ENCODE measurements around the gene C6orf52. TPM values are rescaled to one million over a fixed set of nuclear protein-coding genes. Genes with fewer than 3 reads are reported as not detected.

C6orf52 gene
- total and polyA plus RNA-seq, 9 of the 15 experiments (the other 6 are each of a cell fraction or from before 2014, with no cell fraction given): 6.7 to 37.0 (median 11.1) TPM

- no peak for TF ChIP-seq HES1 (IDR thresholded peaks at IDR 0.05; ENCODE audit: low read depth)
- peak; percentile 79 for TF ChIP-seq NFIC (IDR thresholded peaks at IDR 0.05)
Observed at GRCh38 chr6:10696655-10697054, 2.2 kb upstream of the C6orf52 start (continued).

GRCh38 chr6:10695086-10695657 is 756 bp upstream of the C6orf52 start:
- POLR2A ChIA-PET: interaction anchor here (0.5 to 1.8 kb wide), 19 partner anchors 8 to 1733 kb away, joined by 3 to 12 read pairs (median 3); no protein-coding TSS in a partner anchor
- Histone ChIP-seq H3K79me2 (ENCODE audit: control insufficient read depth, insufficient read depth, low read length) (peaks cover 68% of the 10 kb centered on the region), H3K27ac (ENCODE audit: extremely low read depth, low read depth, low read length) (peak overlapping the region; percentile 84), H3K4me1 (replicated peaks in 1 of 2; ENCODE audit: control insufficient read depth in 2 of 2, insufficient read depth in 2 of 2, low read length in 2 of 2) (peaks cover 5 to 13% of the 10 kb centered on the region in 2 experiments; a peak in 4 of 5 replicates), H3K4me3 (peak overlapping the region; percentile 55), H3K9me1 (ENCODE audit: control insufficient read depth, insufficient read depth, low read length) (no peaks in the 10 kb centered on the region), H4K20me1 (replicated peaks; ENCODE audit: control insufficient read depth, insufficient read depth, low read length) (no peaks in the 10 kb centered on the region), H3K36me3 (ENCODE audit: control insufficient read depth, insufficient read depth, low read length) (peaks cover 43% of the 10 kb centered on the region), H3K9me3 (replicated peaks; ENCODE audit: control insufficient read depth, insufficient read depth, low read depth, low read length) (peaks cover 3% of the 10 kb centered on the region; the same call in 1 of the 2 replicates), H3K9ac (ENCODE audit: insufficient read depth in 1 of 2, low read depth in 2 of 2, low read length in 2 of 2) (peak overlapping the region; percentile 89 to 100), H3K27me3 (ENCODE audit: control insufficient read depth in 2 of 2, insufficient read depth in 2 of 2, low read length in 2 of 2) (no peaks in the 10 kb centered on the region), H3K4me2 (ENCODE audit: insufficient read depth, low read length) (peak overlapping the region; percentile 94), H2AFZ (ENCODE audit: low read depth, low read length) (peak overlapping the region; percentile 81)
- ATAC-seq (0 out of 3 replicates have a peak, but pooled peaks have one; percentile 9), DNase-seq (ENCODE audit: extremely low read depth in 1 of 4, low spot score in 3 of 4) (peak in 2 of 4 experiments; percentile 34 to 40), FAIRE-seq (no peak)
- in situ Hi-C loops (cut with MboI): no loop called here
- WGBS (ENCODE audit: insufficient coverage, low coverage, missing lambda C conversion rate): under 1% methylated on average over 17 of the region's 17 CpGs
- BruUV-seq (replicated peaks): no TSS peak
- intact Hi-C loops (cut with micrococcal nuclease): loop anchor here (2.0 kb wide), 2 partner anchors 176 to 184 kb away; no protein-coding TSS in a partner anchor
- CTCF ChIA-PET (ENCODE audit: low intra/inter-chr PET ratio): interaction anchor here (0.8 kb wide), 1 partner anchor 192 kb away, joined by 3 read pairs; no protein-coding TSS in a partner anchor
- TF ChIP-seq ZNF589 (CRISPR knock-in tag; IDR thresholded peaks at IDR 0.05; ENCODE audit: low read depth): 0 out of 2 replicates have a peak, but pooled peaks have one; percentile 33
- TF ChIP-seq HES1 (IDR thresholded peaks at IDR 0.05; ENCODE audit: low read depth): no peak
- 0 out of 2 replicates have a peak, but pooled peaks have one; percentile 8 for TF ChIP-seq TAF7 (tag; IDR thresholded peaks at IDR 0.05)
- TF ChIP-seq POLR2A (conservative IDR thresholded peaks at IDR 0.05): no peak
- 0 out of 2 replicates have a peak, but pooled peaks have one; percentile 57 for TF ChIP-seq ZBTB49 (CRISPR knock-in tag; IDR thresholded peaks at IDR 0.05; ENCODE audit: borderline replicate concordance)
- TF ChIP-seq ZBTB43 (CRISPR knock-in tag; IDR thresholded peaks at IDR 0.05): 0 out of 2 replicates have a peak, but pooled peaks have one; percentile 37
- TF ChIP-seq C11orf30 (IDR thresholded peaks at IDR 0.05; ENCODE audit: low read depth): no peak
- no peak for TF ChIP-seq HMGN3 (IDR thresholded peaks at IDR 0.05; ENCODE audit: borderline replicate concordance, extremely low read depth, insufficient read length, low read depth, low read length)
- TF ChIP-seq ATF3 (IDR thresholded peaks at IDR 0.05): no peak
- TF ChIP-seq ATF3 (CRISPR knock-in tag; conservative IDR thresholded peaks at IDR 0.05): no peak
- no peak for TF ChIP-seq TARDBP (IDR thresholded peaks at IDR 0.05)
- no peak for TF ChIP-seq ZNF444 (CRISPR knock-in tag; IDR thresholded peaks at IDR 0.05)
